Activated B cell treated with CpG ODN at 0.5 μM for 24 hours (primary cell): ENCODE measurements around the gene AURKAIP1. TPM values are rescaled to one million over a fixed set of nuclear protein-coding genes. Genes with fewer than 3 reads are reported as not detected.

Experiments used
- ATAC-seq: fragments of 200-7000 bp; cut with Tn5 transposase; one replicate; pipeline ENCODE4 v1.10.0; 2021; ENCODE audit warnings: low read depth, mild to moderate bottlenecking, moderate library complexity
- CTCF ChIA-PET: fragments of 350-600 bp; sonication (Branson Sonifier 250); formaldehyde crosslinking; loops from one replicate; lab custom pipeline; 2021; ENCODE audit warnings: antibody characterized with exemption; lab: Charles Lee
- POLR2A ChIA-PET: fragments of 350-600 bp; sonication (Branson Sonifier 250); formaldehyde crosslinking; loops from one replicate; lab custom pipeline; 2021; ENCODE audit warnings: antibody characterized with exemption; lab: Charles Lee
- DNase-seq: peaks from one replicate; pipeline ENCODE4 v3.0.0; 2022
- H3K27ac Mint-ChIP-seq: one replicate; pipeline ENCODE4 v1.8.0; 2020; ENCODE audit warnings: mixed read lengths
- H3K27me3 Mint-ChIP-seq: one replicate; pipeline ENCODE4 v1.8.0; 2021; ENCODE audit warnings: mixed read lengths
- H3K36me3 Mint-ChIP-seq: one replicate; pipeline ENCODE4 v1.8.0; 2021; ENCODE audit warnings: low read depth, mixed read lengths
- H3K4me1 Mint-ChIP-seq: one replicate; pipeline ENCODE4 v1.8.0; 2021; ENCODE audit warnings: mixed read lengths
- H3K4me3 Mint-ChIP-seq: one replicate; pipeline ENCODE4 v1.8.0; 2020; ENCODE audit warnings: mild to moderate bottlenecking, mixed read lengths
- H3K9me3 Mint-ChIP-seq: one replicate; pipeline ENCODE4 v1.8.0; 2020; ENCODE audit warnings: mixed read lengths
- CTCF ChIP-seq: fragments of 200-600 bp; IDR thresholded peaks from one replicate; pipeline ENCODE4 v1.8.0; 2022; ENCODE audit warnings: antibody characterized with exemption, mild to moderate bottlenecking
- intact Hi-C: fragments of 100-400 bp; cut with micrococcal nuclease; formaldehyde crosslinking; loops from one replicate; pipeline ENCODE4 v1.15.1; 2024
- total RNA-seq: library from RNA; stranded (reverse); gene quantifications from 2 replicates; pipeline ENCODE4 v1.2.3, GENCODE V29; 2022

Gene AURKAIP1
- total RNA-seq, 1 donor from 2014 or later, result 91.5 TPM

- DNase-seq (no peak), ATAC-seq (no peak)
- peaks cover 32% of the 10 kb centered on the region for H3K4me1 Mint-ChIP-seq
- H3K9me3 Mint-ChIP-seq, result no peaks in the 10 kb centered on the region
- POLR2A ChIA-PET, result interaction anchor here (0.9 kb wide), 1 partner anchor 19 kb away, joined by 3 read pairs; the partner anchor contains the start of gene AURKAIP1
- intact Hi-C loops, result no loop called here
- CTCF ChIA-PET, result no interaction called here
- H3K4me3 Mint-ChIP-seq, result no peak overlapping the region
- H3K36me3 Mint-ChIP-seq, result peaks cover 81% of the 10 kb centered on the region
- H3K27ac Mint-ChIP-seq, result no peak overlapping the region
- no peak for TF ChIP-seq CTCF
- H3K27me3 Mint-ChIP-seq, result no peaks in the 10 kb centered on the region
Measured at GRCh38 chr1:1394116-1394515, 19.1 kb upstream of the AURKAIP1 start.

- no peak for DNase-seq
- peaks cover 86% of the 10 kb centered on the region for H3K36me3 Mint-ChIP-seq
- no peak for ATAC-seq
- H3K9me3 Mint-ChIP-seq, result no peaks in the 10 kb centered on the region
- no peak for TF ChIP-seq CTCF
- intact Hi-C loops, result no loop called here
- no peak overlapping the region for H3K27ac Mint-ChIP-seq
- ChIA-PET POLR2A (no interaction called here), CTCF (no interaction called here)
- H3K27me3 Mint-ChIP-seq, result no peaks in the 10 kb centered on the region
- no peak overlapping the region for H3K4me3 Mint-ChIP-seq
- H3K4me1 Mint-ChIP-seq, result peaks cover 30% of the 10 kb centered on the region
Measured at GRCh38 chr1:1393428-1393827, 18.4 kb upstream of the AURKAIP1 start.

GRCh38 chr1:1393014-1393413 lies 18.0 kb upstream of the AURKAIP1 start:
- peaks cover 86% of the 10 kb centered on the region for H3K36me3 Mint-ChIP-seq
- ATAC-seq, result no peak
- no peaks in the 10 kb centered on the region for H3K27me3 Mint-ChIP-seq
- no peak overlapping the region for H3K4me3 Mint-ChIP-seq
- CTCF ChIA-PET, result no interaction called here
- H3K9me3 Mint-ChIP-seq, result no peaks in the 10 kb centered on the region
- no peak for DNase-seq
- TF ChIP-seq CTCF, result no peak
- H3K27ac Mint-ChIP-seq, result no peak overlapping the region
- POLR2A ChIA-PET, result no interaction called here
- intact Hi-C loops, result no loop called here
- peaks cover 26% of the 10 kb centered on the region for H3K4me1 Mint-ChIP-seq

GRCh38 chr1:1391225-1391624 lies 16.2 kb upstream of the AURKAIP1 start:
- Mint-ChIP-seq H3K4me3 (no peak overlapping the region), H3K9me3 (no peaks in the 10 kb centered on the region), H3K4me1 (peaks cover 18% of the 10 kb centered on the region), H3K27me3 (no peaks in the 10 kb centered on the region), H3K27ac (no peak overlapping the region), H3K36me3 (peaks cover 91% of the 10 kb centered on the region)
- CTCF ChIA-PET, result no interaction called here
- no peak for TF ChIP-seq CTCF
- no peak for DNase-seq
- POLR2A ChIA-PET, result interaction anchor here (0.5 kb wide), 1 partner anchor 352 kb away, joined by 5 read pairs; no protein-coding TSS in a partner anchor
- no peak for ATAC-seq
- intact Hi-C loops, result no loop called here

- DNase-seq (no peak), ATAC-seq (no peak)
- Mint-ChIP-seq H3K27me3 (no peaks in the 10 kb centered on the region), H3K4me3 (no peak overlapping the region), H3K9me3 (no peaks in the 10 kb centered on the region), H3K27ac (no peak overlapping the region), H3K36me3 (peaks cover 96% of the 10 kb centered on the region), H3K4me1 (peaks cover 15% of the 10 kb centered on the region)
- TF ChIP-seq CTCF, result no peak
- CTCF ChIA-PET, result interaction anchor here (1.2 kb wide), 1 partner anchor 9 kb away, joined by 3 read pairs; the partner anchor contains the start of gene CCNL2
- intact Hi-C loops, result no loop called here
- POLR2A ChIA-PET, result interaction anchor here (0.5 to 1.4 kb wide), 2 partner anchors 8 to 352 kb away, joined by 5 read pairs; partner anchors contain the start of gene CCNL2
Measured at GRCh38 chr1:1390675-1391074, 15.7 kb upstream of the AURKAIP1 start.
